NCI-H1048 (cell line): ENCODE measurements around the gene GINS2.

Experiments used
- DNase-seq: peaks from one replicate; lab custom pipeline; 2025; lab: John Stamatoyannopoulos, UW

Gene GINS2

DNA sequence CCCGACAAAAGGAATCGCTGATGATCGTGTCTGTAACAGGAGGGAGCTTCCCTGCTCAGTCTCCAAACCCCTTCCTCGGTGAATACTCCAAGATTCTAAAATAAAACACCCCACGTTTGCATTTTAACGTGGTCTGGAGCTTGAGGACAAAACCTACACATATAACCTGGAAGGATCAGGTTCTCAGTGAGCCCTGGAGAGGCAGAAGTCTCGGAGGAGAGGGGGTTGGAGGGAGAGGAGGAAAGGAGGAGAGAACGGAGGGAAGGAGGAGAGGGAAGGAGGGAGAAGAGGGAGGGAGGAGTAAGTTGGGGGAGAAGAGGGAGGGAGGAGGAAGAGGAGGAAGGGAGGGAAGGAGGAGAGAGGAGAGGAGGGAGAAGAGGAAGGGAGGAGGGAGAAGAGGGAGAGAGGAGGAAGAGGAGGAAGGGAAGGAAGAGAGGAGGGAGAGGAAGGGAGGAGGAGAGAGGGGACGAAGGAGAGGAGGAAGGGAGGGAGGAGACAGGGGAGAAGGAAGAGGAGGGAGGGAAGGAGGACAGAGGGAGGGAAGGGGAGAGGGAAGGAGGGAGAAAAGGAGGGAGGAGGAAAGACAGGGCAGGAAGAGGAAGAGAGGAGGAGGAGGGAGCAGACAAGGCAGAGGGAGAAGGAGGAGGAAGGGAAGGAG lies 27.4 kb upstream of the GINS2 start:
- no peak for DNase-seq

DNA sequence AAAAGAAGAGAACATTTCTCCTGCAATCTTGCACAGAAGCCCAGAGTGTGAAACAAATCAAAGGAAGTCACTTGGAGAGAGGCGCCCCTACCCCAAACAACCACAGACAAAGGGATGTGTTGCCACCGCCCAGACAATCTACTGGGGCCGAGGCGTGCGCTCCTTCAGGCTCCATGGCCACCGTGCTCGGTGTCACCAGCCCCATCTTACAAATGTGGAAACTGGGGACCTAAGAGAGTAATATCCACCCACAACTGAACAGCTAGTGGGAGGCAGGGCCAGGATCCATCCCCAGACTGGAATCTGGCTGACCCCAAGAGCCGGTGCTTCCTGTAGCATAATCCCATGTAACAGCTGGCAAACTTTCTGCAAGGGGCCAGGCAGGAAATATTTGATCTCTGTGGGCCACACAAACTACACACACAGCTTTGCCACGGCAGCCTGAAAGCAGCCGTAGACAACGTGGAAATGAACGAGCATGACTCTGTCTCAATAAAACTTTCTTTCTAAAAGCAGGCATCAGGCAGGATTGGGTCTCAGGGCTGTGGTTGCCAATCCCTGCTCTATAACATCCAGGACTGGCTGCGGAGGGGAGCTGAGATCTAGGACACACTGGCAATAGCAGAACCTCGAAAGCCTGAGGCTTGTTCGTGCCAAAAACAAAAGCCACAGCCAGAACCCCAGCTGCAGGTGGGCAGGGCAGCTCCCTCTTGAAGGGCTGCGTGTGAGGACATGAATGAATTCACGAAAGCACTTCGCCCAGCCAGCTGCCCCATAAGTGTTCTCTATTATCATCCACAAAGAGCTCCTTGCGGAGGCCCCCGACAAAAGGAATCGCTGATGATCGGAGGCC lies 26.6 kb upstream of the GINS2 start:
- no peak for DNase-seq

DNA sequence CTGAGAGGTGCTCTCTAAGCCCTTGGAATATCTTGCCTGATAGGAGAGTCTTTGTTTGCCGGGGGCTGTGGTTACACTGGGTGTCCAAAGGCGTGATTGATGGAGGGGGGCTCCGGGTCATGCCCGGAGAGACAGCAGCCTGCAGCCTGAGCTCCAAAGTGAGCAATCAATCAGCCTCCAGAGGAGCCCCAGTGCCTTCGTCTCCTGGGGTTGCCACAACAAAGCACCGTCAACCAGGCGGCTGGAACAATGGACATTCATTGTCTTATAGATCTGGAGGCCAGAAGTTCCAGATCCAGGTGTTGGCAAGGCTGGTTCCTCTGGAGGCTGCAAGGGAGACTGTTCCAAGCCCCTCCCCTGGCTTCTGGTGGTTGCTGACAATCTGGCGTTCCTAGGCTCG lies 24.0 kb upstream of the GINS2 start:
- DNase-seq, result no peak

DNA sequence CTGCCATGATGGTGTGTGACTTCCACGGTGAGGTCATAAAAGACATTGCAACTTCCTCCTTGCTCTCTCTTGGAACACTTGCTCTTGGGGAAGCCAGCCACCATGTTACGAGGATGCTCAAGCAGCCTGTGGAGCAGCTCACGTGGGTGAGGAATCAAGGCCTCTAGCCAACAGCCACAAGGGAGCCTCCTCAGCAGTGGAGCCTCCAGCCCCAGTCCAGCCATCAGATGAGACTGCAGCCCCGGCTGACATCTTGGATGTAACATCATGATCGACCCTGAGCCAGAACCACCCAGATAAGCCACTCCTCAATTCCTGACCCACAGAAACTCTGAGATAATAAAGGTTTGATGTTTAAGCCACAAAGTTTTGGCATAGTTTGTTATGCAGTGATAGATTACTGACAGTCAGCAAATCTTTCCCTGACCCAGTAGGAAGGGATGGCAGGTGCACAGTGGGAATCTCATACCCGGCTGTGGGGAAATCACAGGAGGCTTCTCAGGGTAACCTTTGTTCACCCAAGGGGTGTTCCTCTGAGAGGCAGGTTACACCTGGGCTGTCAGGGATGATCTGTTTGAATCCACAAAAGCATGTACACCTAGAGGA lies 23.3 kb upstream of the GINS2 start:
- DNase-seq, result no peak

GRCh38 chr16:85710732-85711131 lies 22.0 kb upstream of the GINS2 start:
- DNase-seq, result no peak

DNA sequence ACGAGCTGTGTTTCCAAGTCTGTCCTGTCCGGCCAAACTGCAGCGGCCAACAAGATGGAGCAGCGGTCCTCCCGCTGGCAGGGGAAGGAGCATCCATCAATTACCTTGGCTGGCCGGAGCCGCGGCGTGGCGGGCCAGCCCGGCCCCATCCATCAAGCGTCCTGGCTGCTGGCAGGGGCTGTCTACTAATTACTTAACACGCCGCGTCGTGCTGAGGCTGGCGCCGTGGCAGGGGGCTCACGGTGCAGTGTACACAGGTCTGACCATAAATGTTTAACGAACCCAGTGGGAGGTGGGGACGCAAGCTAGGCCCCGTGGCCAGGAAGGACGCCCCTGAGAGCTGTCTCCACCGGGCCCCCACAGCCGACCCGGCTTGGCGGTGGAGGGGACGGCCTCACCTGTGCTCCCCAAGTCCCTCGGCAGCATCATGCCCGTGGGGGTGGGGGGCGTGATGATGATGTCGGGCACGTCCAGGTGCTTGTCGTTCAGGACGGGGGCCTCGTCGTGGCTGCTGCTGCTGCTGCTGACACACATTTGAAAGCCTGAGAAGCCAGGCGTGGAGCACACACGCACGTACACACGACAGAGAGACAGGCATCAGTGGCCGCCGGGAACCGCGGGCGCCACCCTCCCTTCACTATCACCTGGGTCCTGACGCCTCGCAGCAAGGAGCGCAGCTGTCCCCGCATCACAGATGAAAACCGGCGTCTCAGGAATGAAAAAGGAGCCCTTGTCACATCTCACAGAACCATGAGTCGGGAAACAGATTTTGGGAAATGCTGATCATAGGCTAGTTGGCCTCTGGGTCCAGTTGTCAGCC lies 21.2 kb upstream of the GINS2 start:
- DNase-seq, result no peak

GRCh38 chr16:85708338-85708737 lies 19.6 kb upstream of the GINS2 start:
- no peak for DNase-seq

- DNase-seq, result no peak
Observed at GRCh38 chr16:85707528-85708095, 18.9 kb upstream of the GINS2 start.

- no peak for DNase-seq
Observed at GRCh38 chr16:85706449-85707034, 17.8 kb upstream of the GINS2 start.

DNA sequence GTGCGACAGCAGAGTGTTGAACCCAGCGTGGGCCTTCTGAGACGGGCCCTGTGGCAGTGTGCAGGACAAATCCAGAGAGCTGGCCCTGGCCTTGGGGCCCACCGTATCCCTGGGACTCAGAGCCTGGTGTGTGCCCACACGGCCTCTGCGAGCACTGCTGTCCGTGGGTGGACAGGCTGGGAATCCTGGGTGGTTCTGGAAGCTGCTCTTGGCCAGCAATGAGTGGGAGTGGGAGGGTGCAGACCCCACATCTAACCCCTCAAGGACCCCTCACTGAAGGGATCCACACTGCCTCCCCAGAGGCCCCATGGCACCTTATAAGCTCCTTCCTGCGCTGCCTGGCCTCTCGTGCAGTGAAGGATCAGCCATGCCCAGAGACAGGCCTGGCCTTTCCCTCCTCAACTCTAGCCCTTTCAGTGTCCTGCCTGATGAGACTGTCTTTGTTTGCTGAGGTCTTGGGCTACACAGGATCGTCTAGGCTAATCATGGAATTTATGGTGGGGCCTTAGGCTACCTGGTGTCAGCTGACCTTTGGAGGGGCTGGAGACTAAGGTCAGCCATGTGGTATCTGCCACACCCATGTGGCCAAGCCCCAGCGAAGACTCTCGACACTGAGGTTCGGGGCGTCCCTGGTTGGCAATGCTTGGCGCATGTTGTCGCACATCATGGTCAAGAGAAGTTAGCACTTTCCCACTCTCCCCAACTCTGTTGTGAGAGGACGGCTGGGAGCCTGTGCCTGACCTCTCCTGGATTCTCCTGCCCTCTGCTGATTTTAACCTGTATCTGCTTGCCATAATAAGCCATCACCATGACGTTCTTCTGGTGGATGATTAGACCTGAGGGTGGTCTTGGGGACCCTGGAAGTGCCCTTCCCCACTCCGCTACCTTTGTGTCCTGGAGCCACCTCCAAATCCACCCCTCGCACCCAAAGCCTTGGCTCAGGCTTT lies 16.4 kb upstream of the GINS2 start:
- no peak for DNase-seq

GRCh38 chr16:85704011-85704410 lies 15.3 kb upstream of the GINS2 start:
- no peak for DNase-seq

DNA sequence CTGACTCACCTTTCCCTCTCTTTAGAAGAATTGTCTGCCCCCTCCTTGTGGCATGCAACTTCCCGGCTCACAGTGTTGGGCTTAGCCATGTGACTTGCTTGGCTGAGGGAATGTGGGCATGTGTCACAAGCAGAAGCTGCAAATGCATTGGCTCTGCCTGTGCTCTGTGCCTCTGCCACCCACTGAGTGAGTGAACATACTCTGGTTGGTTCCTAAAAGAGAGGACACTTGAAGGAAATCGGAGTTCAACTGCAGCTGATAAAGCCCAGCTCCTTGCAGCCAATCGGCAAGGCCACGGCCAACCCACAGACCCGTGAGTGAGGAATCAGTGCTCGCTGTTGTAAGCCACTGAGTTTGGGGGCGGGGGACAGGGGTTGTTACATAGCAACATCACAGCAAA lies 10.9 kb upstream of the GINS2 start:
- no peak for DNase-seq

DNA sequence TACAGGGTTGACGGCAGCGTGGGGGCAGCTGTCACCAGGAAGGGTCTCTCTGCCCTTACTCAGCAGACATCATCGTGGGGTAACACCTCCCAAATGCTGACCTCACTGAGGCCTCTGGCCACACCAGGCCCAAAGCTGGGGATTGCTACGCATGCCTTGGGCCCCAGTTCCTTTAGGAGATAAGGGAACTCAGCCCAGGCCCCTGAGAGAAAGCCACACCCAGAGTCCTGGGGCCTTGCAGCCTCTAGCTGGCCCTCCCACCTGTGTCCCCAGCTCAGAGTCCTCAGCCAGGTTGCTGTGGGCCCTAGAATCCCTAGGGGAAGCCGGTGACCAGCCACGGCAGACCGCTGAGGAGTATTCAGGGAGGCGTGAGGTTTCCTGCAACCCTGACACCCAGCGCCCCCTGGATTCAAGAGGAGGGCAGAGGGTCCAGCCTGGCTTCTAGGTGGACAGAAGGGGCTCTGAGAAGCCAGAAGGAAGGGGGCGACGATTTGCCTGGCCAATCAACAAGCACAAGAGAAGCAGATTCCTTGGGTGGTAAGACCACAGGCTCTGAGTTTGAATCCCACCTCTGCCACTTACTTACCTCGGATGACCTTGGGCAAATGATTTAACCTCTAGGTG lies 10.3 kb upstream of the GINS2 start:
- DNase-seq, result no peak

DNA sequence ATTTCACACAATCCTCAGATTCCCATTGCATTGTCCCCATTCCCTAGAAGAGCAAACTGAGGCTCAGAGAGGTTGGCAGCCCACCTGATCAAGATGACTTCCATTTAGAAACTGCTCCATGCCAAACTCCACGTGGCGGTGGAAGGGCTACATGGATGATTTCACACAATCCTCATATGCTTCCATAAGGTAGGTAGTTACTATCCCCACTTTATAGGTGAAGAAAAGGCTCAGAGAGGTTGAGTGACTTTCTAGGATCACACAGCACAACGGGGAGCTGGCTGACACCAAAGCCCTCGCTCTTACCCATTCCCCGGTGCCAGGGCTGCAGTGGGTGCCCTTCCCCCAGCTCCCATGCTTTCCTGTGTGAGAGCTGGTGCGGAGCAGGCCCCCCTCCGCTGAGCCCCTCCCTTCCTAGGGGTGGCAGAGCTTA lies 9.7 kb upstream of the GINS2 start:
- no peak for DNase-seq

DNA sequence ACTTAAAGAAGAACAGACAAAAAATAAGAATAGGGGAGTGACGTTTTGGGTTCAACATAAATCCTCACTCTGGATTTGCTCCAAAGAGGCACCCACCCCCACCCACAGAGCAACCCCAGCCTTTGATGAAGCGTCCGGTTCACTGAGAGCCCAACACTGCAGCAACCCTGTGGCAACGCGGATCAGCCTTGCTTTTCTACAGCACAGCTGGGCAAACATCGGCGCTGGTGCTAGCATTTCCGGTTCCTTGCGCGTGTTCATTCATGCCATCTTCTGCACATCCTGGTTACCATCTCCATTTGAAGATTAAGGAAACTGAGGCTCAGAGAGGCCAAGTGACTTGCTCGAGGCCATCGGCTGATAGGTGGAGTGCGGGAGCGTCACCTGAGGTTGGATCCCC lies 8.7 kb upstream of the GINS2 start:
- DNase-seq, result no peak

DNA sequence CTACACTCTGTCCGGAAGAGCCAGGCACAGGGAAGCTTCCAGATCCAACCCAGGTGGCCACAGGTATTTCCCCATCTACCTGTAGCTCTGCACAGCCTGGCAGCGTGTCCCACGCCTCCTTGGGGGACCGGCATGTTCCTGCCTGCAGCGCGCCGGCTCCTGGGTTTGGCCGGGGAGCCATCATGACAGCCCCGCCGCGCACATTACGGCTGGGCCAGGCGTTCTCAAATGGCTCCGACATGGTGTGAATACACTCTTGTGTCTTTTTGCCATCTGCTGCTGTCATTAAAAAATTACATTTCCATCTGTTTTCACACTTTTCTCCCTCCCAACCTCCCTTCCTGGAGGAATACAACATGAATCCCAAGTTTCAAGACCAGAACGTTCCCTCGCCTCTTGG lies 8.0 kb upstream of the GINS2 start:
- DNase-seq, result no peak

GRCh38 chr16:85695196-85696128 lies 6.7 kb upstream of the GINS2 start:
- no peak for DNase-seq

DNA sequence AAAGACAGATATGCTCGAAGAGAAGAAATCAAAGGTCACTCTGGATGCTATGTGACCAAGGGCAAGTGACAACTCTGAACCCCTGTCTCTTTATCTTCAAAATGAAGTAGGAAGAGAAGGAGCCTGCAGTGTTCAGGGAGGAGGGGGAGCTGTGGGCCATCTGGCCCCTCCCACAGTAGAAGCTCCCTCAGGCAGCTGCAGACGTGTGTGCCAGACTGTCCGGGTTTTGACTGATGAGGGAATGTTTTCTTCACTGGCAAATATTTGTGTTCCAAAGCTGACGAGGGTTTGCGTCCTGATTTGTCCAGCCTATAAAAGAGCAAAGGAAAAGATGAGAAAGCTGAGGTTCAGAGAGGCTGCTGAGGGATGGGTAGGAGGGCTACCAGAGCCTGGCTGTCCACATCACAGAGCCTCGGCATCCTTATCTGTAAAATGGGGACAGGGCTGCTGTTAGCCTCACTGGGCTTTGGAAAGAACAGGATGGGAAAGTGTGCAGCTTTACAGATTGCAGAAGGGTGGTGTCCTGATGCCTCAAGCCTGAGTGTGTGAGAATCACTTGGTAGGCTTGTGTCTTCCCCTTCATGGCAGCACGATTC lies 1.8 kb upstream of the GINS2 start:
- DNase-seq, result no peak

DNA sequence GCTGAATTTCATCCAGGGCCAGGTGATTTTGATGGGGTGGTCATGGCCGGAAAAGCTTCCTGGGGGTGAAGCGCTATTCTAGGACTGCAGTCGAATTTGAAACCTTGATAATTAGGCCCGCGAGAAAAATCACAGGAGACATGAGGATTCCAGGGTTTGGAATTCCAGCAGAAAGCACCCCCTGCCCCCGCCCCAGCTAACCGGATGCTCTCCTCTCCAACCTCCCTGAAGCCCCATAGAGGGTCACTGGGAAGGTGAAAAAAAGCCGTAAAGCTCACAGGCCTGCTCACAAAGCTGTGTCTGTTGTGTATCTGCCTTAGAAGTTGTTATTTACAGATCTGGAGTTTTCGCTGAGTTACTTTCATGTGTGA lies 1.2 kb upstream of the GINS2 start:
- DNase-seq, result no peak
